K562 (cell line): ENCODE results near the gene ATXN3.

Experiments used
- IRF2 ChIP-seq: sonication (generic); formaldehyde crosslinking; IDR thresholded peaks from 2 replicates; pipeline ENCODE4 v1.8.1; 2022; ENCODE audit warnings: mild to moderate bottlenecking, missing genetic modification reagents
- NELFE ChIP-seq: IDR thresholded peaks from 2 replicates; pipeline ENCODE4 v1.6.1; 2011; ENCODE audit warnings: mild to moderate bottlenecking; ENCODE audit not compliant: insufficient read depth, insufficient read length
- ZNF232 ChIP-seq: sonication (generic); formaldehyde crosslinking; IDR thresholded peaks from 2 replicates; pipeline ENCODE4 v1.8.0; 2022; ENCODE audit warnings: mild to moderate bottlenecking, missing genetic modification reagents
- TF ChIP-seq, protein P1 (sequence below): fragments of 150-350 bp; IDR thresholded peaks from 2 replicates; pipeline ENCODE4 v1.6.1; 2014; ENCODE audit warnings: low read depth, mild to moderate bottlenecking, low read length, borderline replicate concordance

GRCh38 chr14:92134456-92134855 is 28.1 kb upstream of the ATXN3 start:
- TF ChIP-seq IRF2 (CRISPR knock-in tag) (no peak), ZNF232 (CRISPR knock-in tag) (no peak), NELFE (no peak)
- TF ChIP-seq, protein P1, sequence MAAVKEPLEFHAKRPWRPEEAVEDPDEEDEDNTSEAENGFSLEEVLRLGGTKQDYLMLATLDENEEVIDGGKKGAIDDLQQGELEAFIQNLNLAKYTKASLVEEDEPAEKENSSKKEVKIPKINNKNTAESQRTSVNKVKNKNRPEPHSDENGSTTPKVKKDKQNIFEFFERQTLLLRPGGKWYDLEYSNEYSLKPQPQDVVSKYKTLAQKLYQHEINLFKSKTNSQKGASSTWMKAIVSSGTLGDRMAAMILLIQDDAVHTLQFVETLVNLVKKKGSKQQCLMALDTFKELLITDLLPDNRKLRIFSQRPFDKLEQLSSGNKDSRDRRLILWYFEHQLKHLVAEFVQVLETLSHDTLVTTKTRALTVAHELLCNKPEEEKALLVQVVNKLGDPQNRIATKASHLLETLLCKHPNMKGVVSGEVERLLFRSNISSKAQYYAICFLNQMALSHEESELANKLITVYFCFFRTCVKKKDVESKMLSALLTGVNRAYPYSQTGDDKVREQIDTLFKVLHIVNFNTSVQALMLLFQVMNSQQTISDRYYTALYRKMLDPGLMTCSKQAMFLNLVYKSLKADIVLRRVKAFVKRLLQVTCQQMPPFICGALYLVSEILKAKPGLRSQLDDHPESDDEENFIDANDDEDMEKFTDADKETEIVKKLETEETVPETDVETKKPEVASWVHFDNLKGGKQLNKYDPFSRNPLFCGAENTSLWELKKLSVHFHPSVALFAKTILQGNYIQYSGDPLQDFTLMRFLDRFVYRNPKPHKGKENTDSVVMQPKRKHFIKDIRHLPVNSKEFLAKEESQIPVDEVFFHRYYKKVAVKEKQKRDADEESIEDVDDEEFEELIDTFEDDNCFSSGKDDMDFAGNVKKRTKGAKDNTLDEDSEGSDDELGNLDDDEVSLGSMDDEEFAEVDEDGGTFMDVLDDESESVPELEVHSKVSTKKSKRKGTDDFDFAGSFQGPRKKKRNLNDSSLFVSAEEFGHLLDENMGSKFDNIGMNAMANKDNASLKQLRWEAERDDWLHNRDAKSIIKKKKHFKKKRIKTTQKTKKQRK = no peak
